ENCODE results near the gene MCUB.

DNA sequence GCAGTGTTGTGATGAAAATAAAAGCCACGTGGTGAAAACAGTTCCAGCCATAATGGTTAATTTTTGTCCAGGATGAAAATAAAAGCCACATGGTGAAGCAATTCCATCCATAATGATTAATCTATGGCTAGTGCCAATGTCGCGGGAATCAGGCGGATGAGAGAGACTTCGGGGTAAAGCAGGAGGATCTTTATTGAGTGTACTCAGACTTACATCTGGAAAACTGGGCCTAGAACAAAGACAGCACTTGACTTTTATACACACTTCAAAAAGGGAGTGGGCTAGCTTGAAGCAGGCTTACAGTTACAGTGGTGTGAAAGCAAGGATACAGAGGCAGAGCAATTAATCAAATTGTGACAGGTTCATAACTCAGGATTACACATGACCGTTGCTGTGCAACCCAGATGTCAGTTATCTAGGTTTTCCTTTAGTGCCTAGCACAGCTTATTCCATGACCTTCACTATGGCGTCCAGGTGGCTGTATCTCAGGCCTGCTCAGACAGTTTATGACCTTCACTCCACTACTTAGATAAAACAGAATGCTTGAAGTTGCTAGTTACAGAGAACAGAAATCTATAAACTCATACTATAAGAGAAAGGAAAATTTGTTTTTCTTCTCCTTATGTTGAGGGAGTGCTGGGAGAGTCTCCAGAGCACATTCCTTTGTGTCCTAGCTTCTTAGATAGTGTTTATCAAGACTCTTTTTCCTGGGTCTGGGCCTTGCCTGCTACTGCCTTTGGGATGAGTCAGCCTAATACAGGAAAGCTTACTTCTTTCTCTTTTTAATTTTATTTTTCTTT lies 175.7 kb downstream of the MCUB start:
- TF ChIP-seq GATA2 (IDR thresholded peaks at IDR 0.05; ENCODE audit: low read depth, low read length) = no peak
- no peak for TF ChIP-seq GATA3 (IDR thresholded peaks at IDR 0.05; ENCODE audit: low read depth, low read length)
